ENCODE measurements around the gene HYAL1.
"Not testable (repeated sequence)": the region's sequence is repeated elsewhere in the genome, so short reads cannot be mapped to it uniquely, and the experiment has no call there.

The HYAL1 gene

GRCh38 chr3:50275141-50275995 is 28.0 kb downstream of the HYAL1 start:
- in situ Hi-C loops (cut with MboI; ENCODE audit: low sequenced_read_pairs) = no loop called here

GRCh38 chr3:50274371-50275104 is 28.8 kb downstream of the HYAL1 start:
- in situ Hi-C loops (cut with MboI; ENCODE audit: low sequenced_read_pairs) = no loop called here

GRCh38 chr3:50273689-50274065 is 29.7 kb downstream of the HYAL1 start:
- in situ Hi-C loops (cut with MboI; ENCODE audit: low sequenced_read_pairs) = no loop called here

GRCh38 chr3:50272911-50273688 is 30.3 kb downstream of the HYAL1 start:
- in situ Hi-C loops (cut with MboI; ENCODE audit: low sequenced_read_pairs) = no loop called here

GRCh38 chr3:50272538-50272910 is 30.9 kb downstream of the HYAL1 start:
- in situ Hi-C loops (cut with MboI; ENCODE audit: low sequenced_read_pairs) = not testable (repeated sequence)

- in situ Hi-C loops (cut with MboI; ENCODE audit: low sequenced_read_pairs) = no loop called here
These were observed 31.9 kb downstream of the HYAL1 start for GRCh38 chr3:50271314-50271936.

GRCh38 chr3:50270422-50271224 is 32.8 kb downstream of the HYAL1 start:
- in situ Hi-C loops (cut with MboI; ENCODE audit: low sequenced_read_pairs) = no loop called here

- in situ Hi-C loops (cut with MboI; ENCODE audit: low sequenced_read_pairs) = no loop called here
These were observed 33.4 kb downstream of the HYAL1 start for GRCh38 chr3:50269977-50270413.

- in situ Hi-C loops (cut with MboI; ENCODE audit: low sequenced_read_pairs) = no loop called here
These were observed 33.9 kb downstream of the HYAL1 start for GRCh38 chr3:50269460-50269859.

GRCh38 chr3:50268703-50269451 is 34.5 kb downstream of the HYAL1 start, which contains the start of gene SEMA3B:
Gene SEMA3B (plus strand): TSS chr3:50269147. CDS start chr3:50269241, 94 bp downstream.
- in situ Hi-C loops (cut with MboI; ENCODE audit: low sequenced_read_pairs) = no loop called here

GRCh38 chr3:50268276-50268675 is 35.1 kb downstream of the HYAL1 start:
- in situ Hi-C loops (cut with MboI; ENCODE audit: low sequenced_read_pairs) = no loop called here

- in situ Hi-C loops (cut with MboI; ENCODE audit: low sequenced_read_pairs) = no loop called here
These were observed 36.0 kb downstream of the HYAL1 start for GRCh38 chr3:50267280-50267913.

GRCh38 chr3:50266836-50267235 is 36.5 kb downstream of the HYAL1 start:
- in situ Hi-C loops (cut with MboI; ENCODE audit: low sequenced_read_pairs) = no loop called here

- in situ Hi-C loops (cut with MboI; ENCODE audit: low sequenced_read_pairs) = no loop called here
These were observed 37.4 kb downstream of the HYAL1 start for GRCh38 chr3:50266017-50266416.

GRCh38 chr3:50265571-50265970 is 37.8 kb downstream of the HYAL1 start:
- in situ Hi-C loops (cut with MboI; ENCODE audit: low sequenced_read_pairs) = no loop called here

- in situ Hi-C loops (cut with MboI; ENCODE audit: low sequenced_read_pairs) = no loop called here
These were observed 38.3 kb downstream of the HYAL1 start for GRCh38 chr3:50264964-50265485.

GRCh38 chr3:50264383-50264963 is 38.9 kb downstream of the HYAL1 start:
- in situ Hi-C loops (cut with MboI; ENCODE audit: low sequenced_read_pairs) = no loop called here
